Endothelial cell of umbilical vein (primary cell): ENCODE measurements around the gene TPO. TPM values are rescaled to one million over a fixed set of nuclear protein-coding genes. Genes with fewer than 3 reads are reported as not detected.

ENCODE experiments used
- BruUV-seq: library from RNA; stranded (reverse); fragments of 400-500 nt; replicated peaks from 2 replicates; lab custom pipeline; 2021; lab: Mats Ljungman, UMichigan
- CTCF ChIA-PET: fragments of 300-600, 350-600 bp; sonication (Branson Sonifier 250); formaldehyde crosslinking; loops from one replicate; lab custom pipeline; 2021; ENCODE audit warnings: antibody characterized with exemption, inconsistent platforms; lab: Charles Lee
- POLR2A ChIA-PET: fragments of 300-600, 350-600 bp; sonication (Branson Sonifier 250); formaldehyde crosslinking; loops from one replicate; lab custom pipeline; 2021; ENCODE audit warnings: antibody characterized with exemption, inconsistent platforms; lab: Charles Lee
- DNase-seq: peaks from one replicate; pipeline ENCODE4 v3.0.0-alpha.2; 2011; ENCODE audit warnings: low read depth, low spot score
- FAIRE-seq: peaks from 2 replicates; lab custom pipeline; 2011; peaks lifted over from hg19 to GRCh38; lab: Jason Lieb, UNC
- H2AFZ ChIP-seq: 2 replicates; pipeline ENCODE4 v1.6.0; 2012; ENCODE audit warnings: low read depth, low read length, control low read depth, inconsistent platforms
- H3K27ac ChIP-seq: 2 replicates; pipeline ENCODE4 v1.5.1; 2011; ENCODE audit warnings: low read depth, mild to moderate bottlenecking, control low read depth, low read length, moderate library complexity; ENCODE audit not compliant: insufficient read depth
- H3K27me3 ChIP-seq, 2 experiments: 2 replicates each; pipeline versions ENCODE4 v1.6.0 to v1.6.1; 2011; ENCODE audit warnings: low read length in 2 of 2, mixed read lengths in 1 of 2; ENCODE audit not compliant: control insufficient read depth in 2 of 2, insufficient read depth in 2 of 2
- H3K36me3 ChIP-seq, 2 experiments: 2 replicates in 1 of 2; 3 replicates in 1 of 2; pipeline ENCODE4 v1.5.1; 2011; ENCODE audit warnings: low read length in 2 of 2, mild to moderate bottlenecking in 1 of 2, moderate library complexity in 1 of 2; ENCODE audit not compliant: control insufficient read depth in 2 of 2, insufficient read depth in 2 of 2; ENCODE audit errors: extremely low read depth in 1 of 2
- H3K4me1 ChIP-seq: 3 replicates; pipeline ENCODE4 v1.5.1; 2011; ENCODE audit warnings: mild to moderate bottlenecking, low read length; ENCODE audit not compliant: control insufficient read depth, insufficient read depth; ENCODE audit errors: extremely low read depth
- H3K4me2 ChIP-seq: 2 replicates; pipeline ENCODE4 v1.6.1; 2011; ENCODE audit warnings: low read length, control low read depth, mixed read lengths; ENCODE audit not compliant: insufficient read depth
- H3K4me3 ChIP-seq, 3 experiments: fragments of 200-600 bp in 1 of 3; sonication (generic), shearing (Covaris generic) in 1 of 3; replicated peaks in 1 of 3; 2 replicates each; pipeline ENCODE4 v1.5.1; 2011 to 2016; ENCODE audit warnings: control low read depth in 3 of 3, low read length in 3 of 3, mild to moderate bottlenecking in 2 of 3, inconsistent platforms in 1 of 3, low read depth in 1 of 3, moderate library complexity in 1 of 3; ENCODE audit not compliant: insufficient read depth in 1 of 3
- H3K79me2 ChIP-seq: 2 replicates; pipeline ENCODE4 v1.6.0; 2012; ENCODE audit warnings: low read length, inconsistent platforms; ENCODE audit not compliant: control insufficient read depth, insufficient read depth
- H3K9ac ChIP-seq: replicated peaks from 2 replicates; pipeline ENCODE3; 2011; ENCODE audit warnings: low read length, control low read depth; ENCODE audit not compliant: insufficient read depth; ENCODE audit errors: extremely low read depth
- H3K9me1 ChIP-seq: replicated peaks from 3 replicates; pipeline ENCODE4 v1.6.0; 2011; ENCODE audit warnings: mild to moderate bottlenecking, low read length; ENCODE audit not compliant: control insufficient read depth, insufficient read depth; ENCODE audit errors: extremely low read depth
- H3K9me3 ChIP-seq: replicated peaks from 2 replicates; pipeline ENCODE4 v1.5.1; 2012; ENCODE audit warnings: low read length, inconsistent platforms; ENCODE audit not compliant: control insufficient read depth, insufficient read depth
- H4K20me1 ChIP-seq: replicated peaks from 2 replicates; pipeline ENCODE3; 2011; ENCODE audit warnings: mild to moderate bottlenecking, low read length; ENCODE audit not compliant: control insufficient read depth, insufficient read depth; ENCODE audit errors: extremely low read depth
- EZH2 ChIP-seq: IDR thresholded peaks from 2 replicates; pipeline ENCODE4 v1.6.1; 2012; ENCODE audit warnings: borderline replicate concordance, low read depth, mild to moderate bottlenecking, moderate library complexity, low read length, inconsistent platforms; ENCODE audit not compliant: severe bottlenecking
- FOS ChIP-seq: IDR thresholded peaks from 2 replicates; pipeline ENCODE4 v1.6.1; 2011; ENCODE audit warnings: mild to moderate bottlenecking, low read length, moderate library complexity, borderline replicate concordance; ENCODE audit not compliant: insufficient read depth
- GATA2 ChIP-seq: IDR thresholded peaks from 2 replicates; pipeline ENCODE4 v1.7.0; 2011; ENCODE audit warnings: low read depth, mild to moderate bottlenecking, moderate library complexity, mixed read lengths, low read length; ENCODE audit not compliant: insufficient read length, insufficient read depth
- JUN ChIP-seq: IDR thresholded peaks from 2 replicates; pipeline ENCODE4 v1.6.1; 2011; ENCODE audit warnings: borderline replicate concordance, low read depth; ENCODE audit not compliant: insufficient read length, insufficient read depth
- MYC ChIP-seq: IDR thresholded peaks from one replicate; pipeline ENCODE4 v1.6.1; 2011; ENCODE audit warnings: mild to moderate bottlenecking, low read depth, low read length
- POLR2A ChIP-seq: IDR thresholded peaks from 2 replicates; pipeline ENCODE4 v1.6.1; 2012; ENCODE audit warnings: low read depth, mild to moderate bottlenecking, control low read depth, low read length
- POLR2AphosphoS5 ChIP-seq: IDR thresholded peaks from 2 replicates; pipeline ENCODE4 v1.6.1; 2012; ENCODE audit warnings: low read depth, mild to moderate bottlenecking, control low read depth, low read length, moderate library complexity; ENCODE audit not compliant: insufficient read depth
- dilution Hi-C: fragments of 300-500 bp; cut with MboI; formaldehyde crosslinking; loops from one replicate; pipeline ENCODE4 v1.15.0; 2019; ENCODE audit warnings: low sequenced_read_pairs; ENCODE audit not compliant: extremely low pct_ligation_motif_present
- intact Hi-C: fragments of 100-400 bp; cut with micrococcal nuclease; formaldehyde crosslinking; loops from one replicate; pipeline ENCODE4 v1.10.0; 2022
- polyA plus RNA-seq, 4 experiments: library from polyadenylated mRNA; depleted of rRNA in 3 of 4; stranded (reverse) in 3 of 4; unstranded in 1 of 4; fragments of >200 nt; gene quantifications; 2 replicates each; pipeline versions ENCODE4 v1.2.1 to v1.2.3, GENCODE V29; 2011 to 2012; ENCODE audit warnings: missing spikeins in 1 of 4
- total RNA-seq: library from RNA; stranded (reverse); gene quantifications from 2 replicates; pipeline ENCODE4 v1.2.3, GENCODE V29; 2021
- TF ChIP-seq, protein P1 (sequence below): IDR thresholded peaks from 2 replicates; pipeline ENCODE4 v1.6.1; 2011; ENCODE audit not compliant: insufficient read depth, insufficient read length
- TF ChIP-seq, protein P2 (sequence below), 2 donors: IDR thresholded peaks; 1 replicate in 1 of 2; 2 replicates in 1 of 2; pipeline ENCODE4 v1.5.1; 2011; ENCODE audit warnings: low read length in 2 of 2, mild to moderate bottlenecking in 2 of 2, moderate library complexity in 2 of 2, control low read depth in 1 of 2, inconsistent platforms in 1 of 2, low read depth in 1 of 2; ENCODE audit not compliant: insufficient read depth in 1 of 2; ENCODE audit errors: extremely low read depth in 1 of 2

The TPO gene
- total and polyA plus RNA-seq, 2 donors (not counting 3 experiments of a cell fraction or from before 2014, with no cell fraction given) = not detected

DNA sequence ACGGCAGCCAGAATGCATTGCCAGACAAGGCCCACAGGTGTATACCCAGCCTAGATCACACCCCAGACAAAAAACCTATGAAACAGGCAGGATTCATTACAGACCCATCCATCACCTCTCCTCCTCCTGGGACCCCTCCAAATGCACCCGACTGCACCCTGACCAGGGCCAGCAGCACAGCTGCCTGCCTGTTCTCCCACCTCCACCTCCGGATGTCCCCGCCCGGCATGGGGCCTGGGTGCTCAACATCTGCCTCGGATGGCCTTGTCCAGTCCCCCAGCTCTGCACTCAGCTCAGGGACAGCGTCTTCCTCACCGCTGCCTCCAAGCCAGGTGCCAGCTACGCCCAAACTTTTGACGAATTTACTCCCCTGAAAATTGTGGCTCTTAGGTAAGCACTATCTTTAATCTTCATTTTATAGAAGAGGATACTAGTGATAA, 91.1 kb downstream of the TPO start:
- Histone ChIP-seq H3K9me3 (no peaks in the 10 kb centered on the region), H3K36me3 (no peaks in the 10 kb centered on the region), H3K79me2 (no peaks in the 10 kb centered on the region), H3K9me1 (no peaks in the 10 kb centered on the region), H3K27ac (no peak overlapping the region), H3K4me2 (no peak overlapping the region), H4K20me1 (no peaks in the 10 kb centered on the region), H3K4me1 (no peaks in the 10 kb centered on the region), H3K4me3 (no peak overlapping the region), H3K27me3 (no peaks in the 10 kb centered on the region), H3K9ac (no peak overlapping the region), H2AFZ (no peak overlapping the region)
- dilution Hi-C loops = no loop called here
- DNase-seq (no peak), FAIRE-seq (no peak)
- ChIA-PET POLR2A (no interaction called here), CTCF (no interaction called here)
- intact Hi-C loops = no loop called here
- TF ChIP-seq, protein P1, sequence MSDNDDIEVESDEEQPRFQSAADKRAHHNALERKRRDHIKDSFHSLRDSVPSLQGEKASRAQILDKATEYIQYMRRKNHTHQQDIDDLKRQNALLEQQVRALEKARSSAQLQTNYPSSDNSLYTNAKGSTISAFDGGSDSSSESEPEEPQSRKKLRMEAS = no peak
- TF ChIP-seq MYC = no peak
- TF ChIP-seq, protein P2, sequence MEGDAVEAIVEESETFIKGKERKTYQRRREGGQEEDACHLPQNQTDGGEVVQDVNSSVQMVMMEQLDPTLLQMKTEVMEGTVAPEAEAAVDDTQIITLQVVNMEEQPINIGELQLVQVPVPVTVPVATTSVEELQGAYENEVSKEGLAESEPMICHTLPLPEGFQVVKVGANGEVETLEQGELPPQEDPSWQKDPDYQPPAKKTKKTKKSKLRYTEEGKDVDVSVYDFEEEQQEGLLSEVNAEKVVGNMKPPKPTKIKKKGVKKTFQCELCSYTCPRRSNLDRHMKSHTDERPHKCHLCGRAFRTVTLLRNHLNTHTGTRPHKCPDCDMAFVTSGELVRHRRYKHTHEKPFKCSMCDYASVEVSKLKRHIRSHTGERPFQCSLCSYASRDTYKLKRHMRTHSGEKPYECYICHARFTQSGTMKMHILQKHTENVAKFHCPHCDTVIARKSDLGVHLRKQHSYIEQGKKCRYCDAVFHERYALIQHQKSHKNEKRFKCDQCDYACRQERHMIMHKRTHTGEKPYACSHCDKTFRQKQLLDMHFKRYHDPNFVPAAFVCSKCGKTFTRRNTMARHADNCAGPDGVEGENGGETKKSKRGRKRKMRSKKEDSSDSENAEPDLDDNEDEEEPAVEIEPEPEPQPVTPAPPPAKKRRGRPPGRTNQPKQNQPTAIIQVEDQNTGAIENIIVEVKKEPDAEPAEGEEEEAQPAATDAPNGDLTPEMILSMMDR (IDR thresholded peaks at IDR 0.05; ENCODE audit: extremely low read depth in 1 of 2, insufficient read depth in 1 of 2, low read depth in 1 of 2, low read length in 2 of 2) = no peak
- TF ChIP-seq JUN = no peak
- no peak for TF ChIP-seq POLR2A
- TF ChIP-seq EZH2 = no peak
- no peak for TF ChIP-seq FOS
- TF ChIP-seq POLR2AphosphoS5 = no peak
- no peak for TF ChIP-seq GATA2
- BruUV-seq = no TSS peak
